Measurements from ENCODE around the gene COX7A2.

DNA sequence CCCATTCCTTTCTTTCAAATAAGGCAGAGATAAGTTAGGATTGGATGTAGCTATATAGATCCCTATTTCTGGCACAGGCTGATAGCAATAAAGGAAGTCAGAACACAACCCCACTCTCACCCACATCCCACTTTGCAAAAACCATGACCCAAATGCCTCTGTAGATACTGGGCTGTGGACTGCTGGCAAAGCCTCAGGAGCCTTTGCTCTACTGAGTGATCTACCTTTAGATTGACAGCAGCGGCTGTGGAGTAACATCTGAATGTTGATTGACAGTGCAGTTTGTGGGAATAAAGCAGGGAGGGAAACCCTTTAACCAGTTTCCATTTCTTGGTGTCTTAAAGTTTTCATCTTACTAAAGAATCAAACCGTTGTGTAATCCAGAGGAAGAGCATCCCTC, 47.7 kb upstream of the COX7A2 start:
- TF ChIP-seq CTCF (IDR thresholded peaks at IDR 0.05) (no peak), POLR2A (IDR thresholded peaks at IDR 0.05) (no peak)
